ENCODE measurements around the gene NFIA. TPM values are rescaled to one million over a fixed set of nuclear protein-coding genes. Genes with fewer than 3 reads are reported as not detected.

NFIA gene
- total RNA-seq, 1 donor from 2014 or later = 16.2 TPM

DNA sequence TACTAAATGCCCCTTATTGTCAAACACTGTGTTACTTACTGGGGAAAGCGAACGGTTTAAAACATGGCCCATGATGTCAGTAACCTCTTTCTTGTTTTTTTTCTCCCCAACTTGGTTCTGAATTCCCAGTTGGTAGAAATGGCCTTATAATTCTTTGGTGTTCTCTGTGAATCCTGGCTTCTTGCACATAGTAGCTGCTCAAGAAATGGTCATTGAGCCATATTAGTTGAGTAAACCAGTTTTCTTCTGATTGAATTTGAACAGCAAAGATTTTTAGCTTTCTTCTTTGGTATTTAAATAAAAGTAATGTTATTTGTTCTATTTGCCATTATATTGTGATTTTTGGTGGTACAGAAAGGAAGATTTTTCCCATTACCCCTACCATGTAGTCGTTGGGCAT is 87.3 kb downstream of the NFIA start:
- no peak overlapping the region for H3K4me3 Mint-ChIP-seq (ENCODE audit: unreplicated experiment)
- no peak for DNase-seq (ENCODE audit: low spot score)
- H3K4me1 Mint-ChIP-seq (ENCODE audit: unreplicated experiment) = peaks cover 3% of the 10 kb centered on the region
- TF ChIP-seq CTCF (IDR thresholded peaks at IDR 0.05; ENCODE audit: unreplicated experiment) = no peak
- H3K36me3 Mint-ChIP-seq (ENCODE audit: low read depth, unreplicated experiment) = no peaks in the 10 kb centered on the region
- no peaks in the 10 kb centered on the region for H3K27me3 Mint-ChIP-seq (ENCODE audit: unreplicated experiment)
- no peak overlapping the region for H3K27ac Mint-ChIP-seq (ENCODE audit: unreplicated experiment)
- H3K9me3 Mint-ChIP-seq (ENCODE audit: unreplicated experiment) = no peaks in the 10 kb centered on the region

DNA sequence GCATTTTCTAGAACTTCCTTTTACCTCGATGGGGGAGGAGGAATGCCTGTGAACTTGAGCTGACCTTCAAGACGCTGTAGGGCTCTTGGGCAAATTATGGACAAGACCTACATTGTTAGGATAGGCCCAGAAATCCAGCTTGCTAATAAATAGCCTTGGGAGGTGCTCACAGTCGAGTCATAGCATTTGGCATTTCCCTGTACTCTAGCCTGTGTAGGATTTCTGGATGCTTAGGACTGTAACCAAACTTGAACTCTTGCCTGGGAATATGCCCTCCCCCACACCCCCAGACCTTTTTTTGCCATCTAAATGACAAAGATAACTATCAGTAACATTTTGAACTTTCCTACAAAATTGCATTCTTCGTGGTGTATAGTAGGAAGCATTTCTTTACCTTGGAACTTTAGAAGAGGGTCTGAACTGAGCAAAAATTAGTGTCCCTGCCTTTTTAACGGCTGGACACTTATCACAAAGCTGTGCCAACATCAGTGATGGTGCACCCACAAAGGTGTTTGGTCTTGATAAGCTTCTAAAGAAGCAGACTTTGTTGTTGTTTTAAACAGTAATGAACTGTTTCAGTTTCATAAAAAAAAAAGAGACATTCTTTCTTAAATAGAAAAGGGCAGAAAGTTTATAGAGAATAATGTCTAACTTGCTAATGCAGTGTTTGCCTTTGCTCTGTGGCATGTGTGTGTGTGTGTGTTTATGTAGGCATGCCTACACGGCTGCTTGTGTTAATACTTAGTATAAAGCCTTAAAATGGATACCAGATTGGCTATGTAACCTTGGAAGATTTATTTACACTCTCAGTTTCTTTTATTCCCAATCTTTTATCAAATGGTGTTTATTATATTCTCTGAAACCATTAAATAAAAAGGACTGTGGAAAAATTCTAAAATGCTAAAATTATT is 88.2 kb downstream of the NFIA start:
- peaks cover 3% of the 10 kb centered on the region for H3K4me1 Mint-ChIP-seq (ENCODE audit: unreplicated experiment)
- DNase-seq (ENCODE audit: low spot score) = no peak
- TF ChIP-seq CTCF (IDR thresholded peaks at IDR 0.05; ENCODE audit: unreplicated experiment) = no peak
- H3K4me3 Mint-ChIP-seq (ENCODE audit: unreplicated experiment) = no peak overlapping the region
- H3K36me3 Mint-ChIP-seq (ENCODE audit: low read depth, unreplicated experiment) = no peaks in the 10 kb centered on the region
- no peak overlapping the region for H3K27ac Mint-ChIP-seq (ENCODE audit: unreplicated experiment)
- H3K27me3 Mint-ChIP-seq (ENCODE audit: unreplicated experiment) = no peaks in the 10 kb centered on the region
- no peaks in the 10 kb centered on the region for H3K9me3 Mint-ChIP-seq (ENCODE audit: unreplicated experiment)

DNA sequence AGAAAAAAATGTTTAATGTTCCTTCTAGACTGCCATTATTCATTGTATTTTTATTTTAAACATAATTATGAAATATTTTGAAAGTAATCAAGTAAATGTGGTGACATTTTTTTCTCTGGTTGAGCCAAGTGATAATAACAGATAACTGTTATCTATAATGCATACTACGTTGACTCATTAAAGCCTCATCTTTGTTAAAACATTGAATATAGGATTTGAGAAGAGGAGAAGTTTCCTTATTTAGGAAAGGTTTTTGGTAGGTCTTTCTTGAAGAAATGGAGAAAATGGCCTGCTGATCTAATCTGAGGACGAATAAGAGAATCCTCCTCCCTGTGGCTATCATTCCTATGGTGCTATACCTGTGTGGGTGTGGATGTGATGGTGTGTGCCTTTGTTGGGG is 89.0 kb downstream of the NFIA start:
- no peak overlapping the region for H3K4me3 Mint-ChIP-seq (ENCODE audit: unreplicated experiment)
- no peaks in the 10 kb centered on the region for H3K27me3 Mint-ChIP-seq (ENCODE audit: unreplicated experiment)
- no peak overlapping the region for H3K27ac Mint-ChIP-seq (ENCODE audit: unreplicated experiment)
- peaks cover 3% of the 10 kb centered on the region for H3K4me1 Mint-ChIP-seq (ENCODE audit: unreplicated experiment)
- no peaks in the 10 kb centered on the region for H3K9me3 Mint-ChIP-seq (ENCODE audit: unreplicated experiment)
- DNase-seq (ENCODE audit: low spot score) = no peak
- H3K36me3 Mint-ChIP-seq (ENCODE audit: low read depth, unreplicated experiment) = no peaks in the 10 kb centered on the region
- no peak for TF ChIP-seq CTCF (IDR thresholded peaks at IDR 0.05; ENCODE audit: unreplicated experiment)

DNA sequence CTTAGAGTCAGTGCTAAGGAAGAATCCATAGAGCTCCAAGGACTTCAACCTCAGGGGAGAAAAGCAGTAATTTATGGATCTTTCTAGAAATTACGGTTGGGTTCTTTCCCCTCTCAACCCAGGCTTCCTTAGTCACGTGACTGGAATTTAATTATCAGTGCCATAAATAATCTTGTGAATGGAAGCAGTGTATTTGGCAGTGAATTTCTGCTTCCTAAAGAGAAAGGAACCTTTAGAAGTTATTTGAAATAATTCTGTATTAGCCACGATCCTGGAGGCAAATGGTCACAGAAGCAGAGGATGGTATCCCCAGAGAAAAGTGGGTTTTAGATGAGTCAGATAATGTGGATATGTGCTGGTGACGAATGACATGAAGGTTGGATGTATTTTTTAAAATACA is 89.6 kb downstream of the NFIA start:
- DNase-seq (ENCODE audit: low spot score) = no peak
- Mint-ChIP-seq H3K4me1 (ENCODE audit: unreplicated experiment) (peaks cover 3% of the 10 kb centered on the region), H3K36me3 (ENCODE audit: low read depth, unreplicated experiment) (no peaks in the 10 kb centered on the region), H3K27me3 (ENCODE audit: unreplicated experiment) (no peaks in the 10 kb centered on the region), H3K4me3 (ENCODE audit: unreplicated experiment) (no peak overlapping the region), H3K27ac (ENCODE audit: unreplicated experiment) (no peak overlapping the region), H3K9me3 (ENCODE audit: unreplicated experiment) (no peaks in the 10 kb centered on the region)
- no peak for TF ChIP-seq CTCF (IDR thresholded peaks at IDR 0.05; ENCODE audit: unreplicated experiment)

GRCh38 chr1:61173118-61173517 is 90.8 kb downstream of the NFIA start:
- Mint-ChIP-seq H3K9me3 (ENCODE audit: unreplicated experiment) (no peaks in the 10 kb centered on the region), H3K27me3 (ENCODE audit: unreplicated experiment) (no peaks in the 10 kb centered on the region), H3K27ac (ENCODE audit: unreplicated experiment) (no peak overlapping the region), H3K36me3 (ENCODE audit: low read depth, unreplicated experiment) (no peaks in the 10 kb centered on the region), H3K4me3 (ENCODE audit: unreplicated experiment) (no peak overlapping the region), H3K4me1 (ENCODE audit: unreplicated experiment) (peaks cover 3% of the 10 kb centered on the region)
- no peak for TF ChIP-seq CTCF (IDR thresholded peaks at IDR 0.05; ENCODE audit: unreplicated experiment)
- DNase-seq (ENCODE audit: low spot score) = no peak

All from endothelial cell (in vitro differentiated cells).